Stomach (tissue), 4 donors: ENCODE data around the gene NATD1.

ENCODE experiments used
- CTCF ChIP-seq, 7 experiments: fragments of 450-650 bp in 4 of 7; fragments of 200-600 bp in 3 of 7; sonication (generic) in 3 of 7; IDR thresholded peaks; one replicate each; pipeline ENCODE4 v1.5.1; 2016 to 2019; ENCODE audit warnings: antibody characterized with exemption in 7 of 7, control low read depth in 2 of 7, mild to moderate bottlenecking in 1 of 7
- POLR2A ChIP-seq, 4 donors: fragments of 450-650 bp; IDR thresholded peaks; one replicate each; pipeline ENCODE4 v1.6.1; 2016; ENCODE audit warnings: antibody characterized with exemption in 4 of 4, control low read depth in 2 of 4, mild to moderate bottlenecking in 1 of 4, moderate library complexity in 1 of 4

GRCh38 chr17:21213638-21214014, 39.6 kb downstream of the NATD1 start:
- TF ChIP-seq CTCF (IDR thresholded peaks at IDR 0.05) = no peak
- TF ChIP-seq POLR2A (IDR thresholded peaks at IDR 0.05) = no peak
